ENCODE results near the gene APRT.
A peak's percentile ranks its signal among the peaks of the same experiment; 100 is the strongest.

APRT gene

GRCh38 chr16:88807626-88808453, 3.9 kb downstream of the APRT start:
- no peak for DNase-seq (ENCODE audit: low read depth)

DNA sequence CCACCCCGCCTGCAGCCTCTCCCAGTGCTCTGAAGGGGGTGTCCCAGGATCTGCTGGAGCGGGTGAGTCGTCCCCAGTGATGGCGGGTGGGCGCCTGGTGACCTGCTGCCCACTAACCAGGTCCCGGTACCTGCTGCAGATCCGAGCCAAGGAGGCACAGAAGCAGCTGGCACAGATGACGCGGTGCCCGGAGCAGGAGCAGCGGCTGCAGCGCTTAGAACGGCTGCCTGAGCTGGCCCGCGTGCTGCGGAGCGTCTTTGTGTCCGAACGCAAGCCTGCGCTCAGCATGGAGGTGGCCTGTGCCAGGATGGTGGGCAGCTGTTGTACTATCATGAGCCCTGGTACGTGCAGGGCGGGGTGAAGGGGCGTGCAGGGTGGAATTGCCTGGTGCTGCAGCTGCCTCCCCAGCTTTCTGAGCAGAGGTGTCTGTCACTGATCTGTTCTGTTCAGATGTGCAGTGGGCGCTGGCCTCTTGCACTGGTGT, 4.5 kb downstream of the APRT start:
- no peak for DNase-seq (ENCODE audit: low read depth)

- DNase-seq (ENCODE audit: low read depth): no peak
Observed at GRCh38 chr16:88806491-88807111, 5.1 kb downstream of the APRT start.

DNA sequence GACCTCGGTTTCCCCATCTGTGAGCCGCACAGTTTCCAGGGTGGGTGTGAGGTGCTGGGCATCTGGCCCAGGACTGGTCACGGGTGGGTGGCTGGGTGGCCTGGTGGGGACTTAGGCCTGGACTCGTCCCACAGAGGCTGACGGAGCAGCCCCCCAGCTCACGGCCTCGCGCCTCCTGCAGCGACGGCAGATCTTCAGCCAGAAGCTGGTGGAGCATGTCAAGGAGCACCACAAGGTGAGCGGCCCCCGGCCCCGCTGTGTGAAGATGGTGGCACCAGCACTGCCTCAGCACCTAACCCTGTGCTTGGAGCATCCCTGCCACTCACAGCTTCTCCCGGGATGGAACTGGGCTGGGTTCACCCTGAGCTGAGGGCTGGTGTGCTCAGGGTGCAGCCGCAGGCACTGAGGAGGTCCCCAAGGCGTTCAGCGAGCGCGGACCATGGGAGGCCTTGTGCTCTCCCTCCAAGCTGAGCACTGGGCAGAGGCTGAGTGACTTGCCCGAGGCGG, 5.8 kb downstream of the APRT start:
- DNase-seq (ENCODE audit: low read depth): no peak

GRCh38 chr16:88805340-88805715, 6.4 kb downstream of the APRT start:
- DNase-seq (ENCODE audit: low read depth): no peak

DNA sequence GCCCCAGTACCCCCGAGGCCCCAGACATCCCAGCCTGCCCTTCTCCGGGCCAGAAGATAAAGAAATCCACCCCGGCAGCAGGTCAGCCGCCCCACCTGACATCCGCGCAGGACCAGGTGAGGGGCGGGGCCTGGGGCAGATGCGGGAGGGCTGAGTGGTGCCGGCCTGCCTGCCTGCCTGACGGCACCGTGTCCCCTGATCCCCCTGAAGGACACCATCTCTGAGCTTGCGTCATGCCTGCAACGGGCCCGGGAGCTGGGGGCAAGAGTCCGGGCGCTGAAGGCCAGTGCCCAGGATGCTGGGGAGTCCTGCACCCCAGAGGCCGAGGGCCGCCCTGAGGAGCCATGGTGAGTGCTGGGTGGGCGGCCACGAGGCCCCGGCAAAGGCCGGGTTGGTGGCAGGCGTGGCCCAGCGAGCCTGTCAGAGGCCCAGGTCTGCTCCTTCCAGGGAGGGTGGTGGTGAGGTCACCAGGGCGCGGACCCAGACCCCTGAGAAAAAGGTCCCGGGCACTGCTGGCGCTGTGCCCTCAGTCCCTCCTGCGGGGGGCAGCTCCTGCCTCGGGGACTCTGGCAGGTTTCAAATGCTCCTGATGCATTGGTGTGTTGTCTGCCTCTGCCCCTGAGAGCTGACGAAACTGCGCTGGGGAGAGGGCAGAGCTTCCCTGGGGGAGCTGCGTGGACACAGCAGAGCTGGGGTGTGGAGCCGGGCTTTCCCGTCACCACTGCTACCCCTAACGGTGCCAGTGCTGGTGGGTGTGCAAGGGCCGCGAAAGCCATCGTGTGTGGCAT, 7.0 kb downstream of the APRT start:
- DNase-seq (ENCODE audit: low read depth): no peak

DNA sequence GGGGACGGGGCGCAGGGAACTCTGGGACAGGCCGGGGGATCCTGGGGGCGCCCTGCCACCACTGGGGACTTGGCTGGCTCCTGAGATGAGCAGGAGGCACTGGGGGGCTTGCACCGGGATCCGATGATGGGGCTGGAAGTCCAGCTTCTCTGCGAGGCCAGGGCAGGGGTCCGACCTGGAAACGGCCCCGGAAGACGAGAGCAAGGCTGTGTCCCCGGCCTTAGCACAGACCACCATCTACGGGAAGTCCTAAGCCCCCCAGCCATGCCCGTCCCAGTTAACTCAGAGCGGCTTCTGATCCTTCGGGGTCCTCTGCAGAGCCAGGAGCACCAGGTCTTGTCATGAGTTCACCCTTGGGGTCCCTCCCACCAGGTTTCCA, 7.6 kb downstream of the APRT start:
- DNase-seq (ENCODE audit: low read depth): no peak

DNA sequence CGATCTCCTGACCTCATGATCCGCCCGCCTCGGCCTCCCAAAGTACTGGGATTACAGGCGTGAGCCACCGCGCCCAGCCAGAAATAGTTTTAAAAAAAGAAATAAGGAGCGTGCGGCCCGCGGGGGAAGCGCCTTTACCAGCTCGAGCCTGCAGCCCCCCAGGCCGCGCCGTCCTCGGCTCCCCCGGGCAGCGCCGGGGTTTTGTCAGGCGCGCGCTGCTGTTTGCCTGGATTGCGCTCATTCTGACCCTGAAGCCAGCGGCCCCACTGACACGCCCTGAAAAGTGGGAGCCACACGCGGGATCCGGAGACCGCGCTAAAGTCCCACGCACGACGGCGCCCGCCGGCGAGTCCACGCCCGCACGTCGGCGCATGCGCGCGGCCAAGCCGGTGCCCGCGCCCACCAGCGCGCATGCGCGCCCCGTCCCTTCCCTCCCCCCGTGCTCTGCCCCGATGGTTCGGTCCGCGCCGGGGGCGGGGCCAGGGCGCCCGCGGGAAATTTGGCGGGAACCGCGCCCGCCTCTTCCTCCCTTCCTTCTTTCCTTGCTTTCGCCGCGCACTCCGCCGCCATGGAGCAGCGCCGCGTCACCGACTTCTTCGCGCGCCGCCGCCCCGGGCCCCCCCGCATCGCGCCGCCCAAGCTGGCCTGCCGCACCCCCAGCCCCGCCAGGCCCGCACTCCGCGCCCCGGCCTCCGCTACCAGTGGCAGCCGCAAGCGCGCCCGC, 8.3 kb downstream of the APRT start, which contains the start of gene CDT1:
Gene CDT1 (plus strand): TSS at position 526 of the 724 bp plus-strand sequence. CDS start 43 bp downstream, at position 569.
- peak; percentile 86 for DNase-seq (ENCODE audit: low read depth)

GRCh38 chr16:88800277-88800592, 11.5 kb downstream of the APRT start:
- DNase-seq (ENCODE audit: low read depth): no peak

GRCh38 chr16:88799569-88800276, 12.0 kb downstream of the APRT start:
- DNase-seq (ENCODE audit: low read depth): no peak

GRCh38 chr16:88798772-88799455, 12.8 kb downstream of the APRT start:
- DNase-seq (ENCODE audit: low read depth): no peak

- no peak for DNase-seq (ENCODE audit: low read depth)
Observed at GRCh38 chr16:88798073-88798472, 13.7 kb downstream of the APRT start.

- DNase-seq (ENCODE audit: low read depth): no peak
Observed at GRCh38 chr16:88796278-88796677, 15.4 kb downstream of the APRT start.

- DNase-seq (ENCODE audit: low read depth): no peak
Observed at GRCh38 chr16:88793251-88793954, 18.3 kb downstream of the APRT start.

DNA sequence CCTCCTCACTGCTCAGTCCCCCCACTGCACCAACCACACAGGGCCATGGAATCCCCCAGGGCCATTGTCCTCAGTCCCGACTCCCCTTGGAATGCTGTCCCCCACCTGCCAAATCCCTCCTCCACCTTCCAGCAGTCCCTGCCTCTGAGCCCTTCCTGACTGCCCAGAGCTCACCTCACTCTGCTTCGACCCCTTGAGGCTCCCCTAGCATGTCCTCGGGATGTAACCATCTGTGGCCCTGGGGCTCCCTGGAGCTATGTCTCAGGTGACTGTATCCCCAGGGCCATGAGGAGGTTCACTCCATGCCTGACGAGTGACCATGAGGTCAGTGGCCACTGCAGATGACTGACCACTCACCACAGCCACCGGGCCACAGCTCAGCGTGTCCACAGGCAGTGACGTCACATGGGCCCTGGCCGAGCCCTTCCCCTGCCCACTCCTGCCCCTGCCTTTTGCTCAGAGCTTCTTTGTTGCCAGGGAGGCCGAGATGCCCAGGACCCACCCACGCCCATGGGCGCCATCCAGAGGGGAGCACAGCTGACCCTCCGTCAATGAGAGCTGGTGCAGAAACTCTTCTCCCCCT, 19.0 kb downstream of the APRT start:
- DNase-seq (ENCODE audit: low read depth): no peak

- DNase-seq (ENCODE audit: low read depth): no peak
Observed at GRCh38 chr16:88792078-88792550, 19.6 kb downstream of the APRT start.

DNA sequence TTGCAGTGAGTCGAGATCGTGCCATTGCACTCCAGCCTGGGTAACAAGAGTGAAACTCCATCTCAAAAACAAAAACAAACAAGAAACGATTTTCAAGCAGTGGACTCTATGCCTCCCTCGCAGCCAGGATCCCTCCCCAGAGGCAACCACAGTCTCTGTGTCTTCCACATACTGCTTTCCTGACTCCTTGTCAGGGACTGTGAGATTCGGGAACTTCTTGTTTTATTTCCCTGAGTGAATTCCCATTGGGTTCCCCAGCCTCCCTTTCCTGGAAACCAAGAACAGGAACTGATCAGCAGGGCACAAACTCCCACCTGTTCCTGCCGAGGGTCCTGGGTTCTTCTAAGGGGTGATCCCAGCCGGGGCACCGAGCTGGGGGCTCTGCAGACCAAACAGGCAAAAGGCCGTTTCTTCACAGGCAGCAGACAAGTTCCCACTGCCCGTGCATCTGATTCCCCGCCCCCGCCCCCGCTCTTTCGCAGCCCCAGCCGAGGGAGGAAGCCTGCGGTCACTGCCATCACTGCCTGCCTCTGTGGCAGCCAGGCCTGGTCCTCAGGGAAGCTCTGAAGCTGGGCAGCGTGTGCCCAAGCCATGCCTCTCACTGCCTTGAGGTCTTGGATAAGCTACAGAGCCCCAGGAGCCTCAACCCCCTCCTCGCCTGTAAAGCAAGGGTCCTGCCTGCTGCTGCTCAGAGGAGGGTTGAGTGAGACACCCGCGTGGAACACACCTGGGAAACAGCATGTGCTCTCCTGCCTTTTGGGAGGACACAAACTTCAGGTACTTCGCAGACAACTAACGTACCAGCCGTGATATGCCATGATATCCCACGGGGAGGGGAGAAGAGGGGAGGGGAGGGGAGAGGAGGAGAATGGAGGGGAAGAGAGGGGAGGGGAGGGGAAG, 21.2 kb downstream of the APRT start:
- no peak for DNase-seq (ENCODE audit: low read depth)

GRCh38 chr16:88789594-88789993, 22.1 kb downstream of the APRT start:
- DNase-seq (ENCODE audit: low read depth): no peak
